ENCODE measurements around the gene KRTAP7-1. TPM values are rescaled to one million over a fixed set of nuclear protein-coding genes. Genes with fewer than 3 reads are reported as not detected.

The KRTAP7-1 gene
- total RNA-seq, 1 donor from 2014 or later, result not detected

DNA sequence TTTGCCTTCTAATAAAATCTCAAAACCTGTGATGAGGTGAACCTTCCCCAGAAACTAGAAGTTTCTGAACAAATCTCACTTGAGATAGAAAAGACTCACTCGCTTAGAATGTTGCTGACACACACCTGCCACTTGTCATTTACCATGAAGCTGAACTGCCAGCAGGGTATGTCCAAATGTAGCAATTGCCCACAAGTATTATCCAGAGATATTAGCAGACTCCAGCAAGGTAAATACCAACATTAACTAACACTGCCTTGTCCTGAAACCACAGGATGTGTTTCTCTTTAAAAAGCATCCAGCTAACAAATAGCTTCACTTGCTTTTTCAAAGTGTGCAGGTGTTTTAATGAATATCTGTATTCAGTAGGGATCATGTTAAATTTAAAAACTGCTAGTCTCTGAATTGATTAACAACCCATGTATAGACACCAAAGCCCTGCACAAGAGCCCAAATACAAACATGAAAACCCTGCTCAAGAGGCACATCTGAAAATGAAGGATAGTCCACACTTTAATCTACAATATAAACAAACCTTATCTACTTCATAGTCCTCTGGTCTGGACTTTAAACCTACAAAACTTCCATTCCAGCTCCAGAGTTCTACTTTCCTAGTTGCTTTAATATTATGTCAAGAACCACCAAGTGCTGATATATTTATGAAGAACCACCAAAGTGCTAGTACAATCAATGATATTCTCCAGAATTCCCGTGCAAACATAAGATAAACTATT is 35.8 kb downstream of the KRTAP7-1 start:
- Mint-ChIP-seq H3K4me1 (ENCODE audit: unreplicated experiment) (no peaks in the 10 kb centered on the region), H3K27me3 (ENCODE audit: unreplicated experiment) (no peaks in the 10 kb centered on the region), H3K9me3 (ENCODE audit: unreplicated experiment) (no peaks in the 10 kb centered on the region), H3K27ac (ENCODE audit: unreplicated experiment) (no peak overlapping the region), H3K36me3 (ENCODE audit: unreplicated experiment) (no peaks in the 10 kb centered on the region), H3K4me3 (ENCODE audit: unreplicated experiment) (no peak overlapping the region)
- TF ChIP-seq CTCF (IDR thresholded peaks at IDR 0.05), result no peak
- no peak for DNase-seq (ENCODE audit: extremely low spot score, unreplicated experiment)

DNA sequence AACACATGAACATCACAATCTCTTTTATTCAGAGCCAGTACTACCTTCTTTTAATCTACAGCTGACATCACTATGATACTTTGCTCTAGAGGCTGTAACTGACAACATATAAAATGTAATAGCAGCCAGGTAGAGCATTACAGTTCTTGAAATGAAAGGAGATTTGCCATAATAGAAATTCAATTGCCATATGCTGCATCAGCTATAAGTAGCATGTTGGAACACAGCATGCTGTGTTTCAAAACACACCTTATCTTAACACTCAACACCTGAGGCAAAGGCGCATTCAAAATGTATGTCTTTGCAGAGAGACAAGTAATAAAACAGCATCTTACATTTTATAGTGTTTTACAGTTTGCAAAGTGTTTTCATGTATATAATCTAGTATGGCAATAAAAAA is 50.3 kb downstream of the KRTAP7-1 start:
- H3K4me3 Mint-ChIP-seq (ENCODE audit: unreplicated experiment), result no peak overlapping the region
- no peaks in the 10 kb centered on the region for H3K4me1 Mint-ChIP-seq (ENCODE audit: unreplicated experiment)
- H3K27me3 Mint-ChIP-seq (ENCODE audit: unreplicated experiment), result no peaks in the 10 kb centered on the region
- no peak for DNase-seq (ENCODE audit: extremely low spot score, unreplicated experiment)
- no peaks in the 10 kb centered on the region for H3K36me3 Mint-ChIP-seq (ENCODE audit: unreplicated experiment)
- H3K27ac Mint-ChIP-seq (ENCODE audit: unreplicated experiment), result no peak overlapping the region
- H3K9me3 Mint-ChIP-seq (ENCODE audit: unreplicated experiment), result peaks cover 11% of the 10 kb centered on the region
- TF ChIP-seq CTCF (IDR thresholded peaks at IDR 0.05), result no peak

Other genes with a start within 250 kb of the KRTAP7-1 start
- not detected in 2 replicates for gene KRTAP22-2, start 239.4 kb downstream of the KRTAP7-1 start, total RNA-seq
- not detected in 2 replicates for gene KRTAP6-3, start 237.3 kb downstream of the KRTAP7-1 start, total RNA-seq
- not detected in 2 replicates for gene KRTAP6-2, start 230.9 kb downstream of the KRTAP7-1 start, total RNA-seq
- not detected in 2 replicates for gene KRTAP22-1, start 228.7 kb downstream of the KRTAP7-1 start, total RNA-seq
- gene KRTAP6-1, start 215.8 kb downstream of the KRTAP7-1 start, total RNA-seq, result not detected in 2 replicates
- not detected in 2 replicates for gene KRTAP20-1, start 213.3 kb downstream of the KRTAP7-1 start, total RNA-seq
- not detected in 2 replicates for gene KRTAP20-4, start 209.1 kb downstream of the KRTAP7-1 start, total RNA-seq
- gene KRTAP20-2, start 194.6 kb downstream of the KRTAP7-1 start, total RNA-seq, result not detected in 2 replicates
- not detected in 2 replicates for gene KRTAP20-3, start 186.9 kb downstream of the KRTAP7-1 start, total RNA-seq
- not detected in 2 replicates for gene KRTAP21-3, start 111.0 kb downstream of the KRTAP7-1 start, total RNA-seq
- not detected in 2 replicates for gene KRTAP21-2, start 82.5 kb downstream of the KRTAP7-1 start, total RNA-seq
- not detected in 2 replicates for gene KRTAP21-1, start 74.3 kb downstream of the KRTAP7-1 start, total RNA-seq
- not detected in 2 replicates for gene KRTAP8-1, start 16.5 kb downstream of the KRTAP7-1 start, total RNA-seq
- not detected in 2 replicates for gene KRTAP11-1, start 51.8 kb upstream of the KRTAP7-1 start, total RNA-seq
- gene KRTAP19-8, start 208.7 kb upstream of the KRTAP7-1 start, total RNA-seq, result not detected in 2 replicates

Data from osteocyte (in vitro differentiated cells).